HG03439 (cell line): ENCODE measurements around the gene LIN37.
"Not testable (repeated sequence)": the region's sequence is repeated elsewhere in the genome, so short reads cannot be mapped to it uniquely, and the experiment has no call there.

Source experiments
- ATAC-seq: cut with Tn5 transposase; IDR thresholded peaks from one replicate; pipeline ENCODE4 v1.9.1; 2021; ENCODE audit warnings: mild to moderate bottlenecking, moderate library complexity; ENCODE audit not compliant: unreplicated experiment

LIN37 gene

GRCh38 chr19:35787227-35787799 is 38.9 kb downstream of the LIN37 start:
- ATAC-seq: no peak

- ATAC-seq: no peak
Observed at GRCh38 chr19:35788205-35788960, 40.0 kb downstream of the LIN37 start.

GRCh38 chr19:35789195-35789977 is 41.0 kb downstream of the LIN37 start:
- no peak for ATAC-seq

- ATAC-seq: no peak
Observed at GRCh38 chr19:35789978-35790944, 41.9 kb downstream of the LIN37 start.

- ATAC-seq: no peak
Observed at GRCh38 chr19:35790981-35791813, 42.8 kb downstream of the LIN37 start.

- ATAC-seq: no peak
Observed at GRCh38 chr19:35791814-35792279, 43.5 kb downstream of the LIN37 start.

- no peak for ATAC-seq
Observed at GRCh38 chr19:35792312-35792711, 43.9 kb downstream of the LIN37 start.

GRCh38 chr19:35792888-35793287 is 44.5 kb downstream of the LIN37 start:
- ATAC-seq: no peak

GRCh38 chr19:35793381-35794165 is 45.2 kb downstream of the LIN37 start:
- ATAC-seq: no peak

GRCh38 chr19:35795564-35795963 is 47.2 kb downstream of the LIN37 start:
- ATAC-seq: not testable (repeated sequence)

GRCh38 chr19:35796645-35797542 is 48.5 kb downstream of the LIN37 start:
- ATAC-seq: no peak

GRCh38 chr19:35797663-35798062 is 49.3 kb downstream of the LIN37 start:
- ATAC-seq: no peak

GRCh38 chr19:35801828-35802227 is 53.5 kb downstream of the LIN37 start:
- ATAC-seq: no peak
